GM12874 (cell line): ENCODE results near the gene ELL.

Experiments
- TF ChIP-seq, protein P1 (sequence below): IDR thresholded peaks from 2 replicates; pipeline ENCODE4 v1.5.1; 2011; ENCODE audit warnings: low read depth, mild to moderate bottlenecking, control low read depth, low read length, moderate library complexity; ENCODE audit not compliant: insufficient read depth

The ELL gene

DNA sequence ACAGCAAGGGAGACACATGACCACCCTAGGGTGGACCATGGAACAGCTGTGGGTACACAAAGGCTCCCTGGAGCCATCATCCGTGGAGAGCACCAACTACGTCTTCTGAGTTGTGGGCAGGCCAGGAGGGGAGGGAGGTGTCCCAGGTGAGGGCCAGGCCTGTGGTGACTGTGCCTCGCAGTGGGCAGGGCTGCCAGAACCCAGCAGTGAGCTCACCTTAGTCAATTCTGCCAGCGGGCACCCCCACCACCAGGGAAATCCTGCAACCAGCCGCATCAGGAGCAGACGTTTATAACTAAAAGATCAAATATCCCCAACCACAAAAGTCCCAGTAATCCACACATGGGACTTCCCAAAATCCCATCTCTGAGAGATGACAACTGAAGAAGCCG is 19.6 kb downstream of the ELL start:
- TF ChIP-seq, protein P1, sequence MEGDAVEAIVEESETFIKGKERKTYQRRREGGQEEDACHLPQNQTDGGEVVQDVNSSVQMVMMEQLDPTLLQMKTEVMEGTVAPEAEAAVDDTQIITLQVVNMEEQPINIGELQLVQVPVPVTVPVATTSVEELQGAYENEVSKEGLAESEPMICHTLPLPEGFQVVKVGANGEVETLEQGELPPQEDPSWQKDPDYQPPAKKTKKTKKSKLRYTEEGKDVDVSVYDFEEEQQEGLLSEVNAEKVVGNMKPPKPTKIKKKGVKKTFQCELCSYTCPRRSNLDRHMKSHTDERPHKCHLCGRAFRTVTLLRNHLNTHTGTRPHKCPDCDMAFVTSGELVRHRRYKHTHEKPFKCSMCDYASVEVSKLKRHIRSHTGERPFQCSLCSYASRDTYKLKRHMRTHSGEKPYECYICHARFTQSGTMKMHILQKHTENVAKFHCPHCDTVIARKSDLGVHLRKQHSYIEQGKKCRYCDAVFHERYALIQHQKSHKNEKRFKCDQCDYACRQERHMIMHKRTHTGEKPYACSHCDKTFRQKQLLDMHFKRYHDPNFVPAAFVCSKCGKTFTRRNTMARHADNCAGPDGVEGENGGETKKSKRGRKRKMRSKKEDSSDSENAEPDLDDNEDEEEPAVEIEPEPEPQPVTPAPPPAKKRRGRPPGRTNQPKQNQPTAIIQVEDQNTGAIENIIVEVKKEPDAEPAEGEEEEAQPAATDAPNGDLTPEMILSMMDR = no peak

DNA sequence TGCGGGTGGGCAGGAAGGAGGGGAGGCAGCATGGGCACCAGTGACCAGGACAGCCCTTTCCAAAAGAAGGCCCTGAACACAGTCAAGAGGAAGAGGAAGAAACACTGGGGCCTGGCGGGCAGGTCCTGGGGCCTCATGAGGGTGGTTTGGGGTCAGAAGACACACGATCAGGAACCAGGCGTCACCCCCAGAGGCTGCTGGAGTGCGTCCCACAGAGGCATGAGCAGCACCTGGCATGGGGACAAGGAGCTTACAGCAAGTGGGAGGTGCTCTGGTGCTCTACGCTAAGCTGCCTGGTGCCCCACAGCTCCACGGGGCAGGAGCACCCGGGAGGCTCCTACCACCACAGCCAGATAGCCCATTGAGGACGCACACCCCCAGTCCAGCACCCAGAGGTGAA is 20.0 kb downstream of the ELL start:
- TF ChIP-seq, protein P1 = no peak

- TF ChIP-seq, protein P1 = no peak
Measured at GRCh38 chr19:18501351-18501750, 20.5 kb downstream of the ELL start.

DNA sequence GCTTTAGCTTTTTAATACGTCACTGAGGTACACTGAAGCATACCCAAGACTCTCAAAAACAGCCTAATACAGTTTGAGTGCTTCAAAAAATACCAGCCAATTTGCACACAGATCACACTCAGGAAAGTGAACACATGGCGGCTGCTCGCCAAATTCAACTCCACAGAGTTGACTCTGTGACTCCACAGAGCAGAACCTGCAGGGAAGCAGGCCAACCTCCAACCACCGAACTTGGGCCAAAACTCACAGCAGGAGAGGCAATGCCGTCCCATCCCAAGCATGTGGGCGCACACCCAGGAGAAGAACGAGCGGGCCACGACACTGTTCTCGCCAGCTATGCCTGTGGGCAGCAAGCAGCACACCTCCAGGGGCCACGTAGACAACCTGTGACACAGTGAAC is 21.1 kb downstream of the ELL start:
- TF ChIP-seq, protein P1 = no peak

DNA sequence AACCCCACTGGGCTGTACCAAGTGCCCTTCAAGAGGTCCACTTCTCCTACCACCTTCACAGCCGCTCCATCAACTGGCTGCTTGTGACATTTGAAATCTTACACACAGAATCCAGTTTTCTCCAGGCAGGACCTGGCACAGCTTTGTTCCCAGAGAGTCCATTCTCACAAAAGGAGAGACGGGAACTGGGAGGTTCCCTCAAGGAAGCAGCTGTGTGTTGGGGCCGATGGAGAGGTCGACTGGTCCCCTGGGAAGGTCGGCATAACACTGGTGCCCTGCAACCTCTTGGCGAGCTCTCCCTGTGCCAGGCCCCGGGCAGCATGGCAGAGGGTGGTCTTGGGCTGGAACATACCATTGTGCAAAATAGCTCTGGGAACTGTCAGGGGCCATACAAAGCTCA is 21.5 kb downstream of the ELL start:
- TF ChIP-seq, protein P1 = no peak

DNA sequence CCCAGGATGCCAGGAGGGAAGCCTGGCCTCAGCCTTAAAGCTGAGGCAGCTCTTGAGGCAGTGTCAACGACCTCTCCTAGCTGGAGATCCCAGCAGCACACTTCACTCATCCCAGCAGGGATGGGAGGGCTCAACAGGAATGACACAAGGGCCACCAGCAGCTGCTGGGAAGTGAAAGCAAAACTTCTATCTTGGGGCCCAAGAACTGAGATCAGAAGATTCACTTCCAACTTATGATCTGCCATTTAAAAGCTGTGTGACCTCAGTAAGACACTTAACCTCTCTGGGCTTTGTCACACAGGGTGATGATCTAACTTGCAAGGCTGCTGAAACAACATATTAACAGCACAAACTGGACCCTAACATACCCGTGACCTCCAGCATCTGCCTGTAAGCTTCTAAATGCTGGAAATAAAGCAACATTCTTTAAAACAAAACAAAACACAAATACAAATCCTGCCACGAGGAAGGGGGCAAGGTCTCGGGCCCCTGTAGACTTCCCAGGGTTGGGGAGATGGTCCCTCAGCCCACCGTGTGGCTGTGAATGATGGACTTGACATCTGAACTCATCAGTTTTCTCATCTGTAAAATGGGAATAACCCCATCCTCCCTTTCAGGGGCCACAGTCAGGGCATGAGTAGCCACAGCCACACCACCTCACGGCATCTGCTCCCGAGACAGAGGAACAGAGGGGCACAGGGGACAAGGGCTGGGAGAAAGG is 22.7 kb downstream of the ELL start:
- TF ChIP-seq, protein P1 = no peak

DNA sequence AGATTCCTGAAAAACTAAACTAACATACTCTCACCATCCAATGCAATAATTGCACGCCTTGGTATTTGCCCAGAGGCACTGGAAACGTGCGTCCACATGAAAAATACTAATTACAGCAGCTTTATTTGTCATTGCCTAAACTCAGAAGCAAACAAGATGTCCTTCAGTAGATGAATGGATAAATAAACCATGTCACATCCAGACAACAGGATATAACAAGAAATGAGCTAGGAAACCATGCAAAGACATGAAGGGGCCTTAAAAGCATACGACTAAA is 25.0 kb downstream of the ELL start:
- TF ChIP-seq, protein P1 = no peak
